Dermis microvascular lymphatic vessel endothelial cell (primary cell): Measurements from ENCODE around the gene IL23A. TPM values are rescaled to one million over a fixed set of nuclear protein-coding genes. Genes with fewer than 3 reads are reported as not detected.

Experiments used
- DNase-seq, 2 donors: peaks; one replicate each; pipeline versions ENCODE4 v3.0.0 to v3.0.0-alpha.2; 2010; ENCODE audit warnings: low read depth in 2 of 2
- total RNA-seq: library from RNA; depleted of rRNA; stranded (reverse); fragments of >200 nt; gene quantifications from 2 replicates; pipeline ENCODE4 v1.2.1, GENCODE V29; 2014

IL23A gene
- total RNA-seq, 1 donor from 2014 or later: 0.13 TPM

DNA sequence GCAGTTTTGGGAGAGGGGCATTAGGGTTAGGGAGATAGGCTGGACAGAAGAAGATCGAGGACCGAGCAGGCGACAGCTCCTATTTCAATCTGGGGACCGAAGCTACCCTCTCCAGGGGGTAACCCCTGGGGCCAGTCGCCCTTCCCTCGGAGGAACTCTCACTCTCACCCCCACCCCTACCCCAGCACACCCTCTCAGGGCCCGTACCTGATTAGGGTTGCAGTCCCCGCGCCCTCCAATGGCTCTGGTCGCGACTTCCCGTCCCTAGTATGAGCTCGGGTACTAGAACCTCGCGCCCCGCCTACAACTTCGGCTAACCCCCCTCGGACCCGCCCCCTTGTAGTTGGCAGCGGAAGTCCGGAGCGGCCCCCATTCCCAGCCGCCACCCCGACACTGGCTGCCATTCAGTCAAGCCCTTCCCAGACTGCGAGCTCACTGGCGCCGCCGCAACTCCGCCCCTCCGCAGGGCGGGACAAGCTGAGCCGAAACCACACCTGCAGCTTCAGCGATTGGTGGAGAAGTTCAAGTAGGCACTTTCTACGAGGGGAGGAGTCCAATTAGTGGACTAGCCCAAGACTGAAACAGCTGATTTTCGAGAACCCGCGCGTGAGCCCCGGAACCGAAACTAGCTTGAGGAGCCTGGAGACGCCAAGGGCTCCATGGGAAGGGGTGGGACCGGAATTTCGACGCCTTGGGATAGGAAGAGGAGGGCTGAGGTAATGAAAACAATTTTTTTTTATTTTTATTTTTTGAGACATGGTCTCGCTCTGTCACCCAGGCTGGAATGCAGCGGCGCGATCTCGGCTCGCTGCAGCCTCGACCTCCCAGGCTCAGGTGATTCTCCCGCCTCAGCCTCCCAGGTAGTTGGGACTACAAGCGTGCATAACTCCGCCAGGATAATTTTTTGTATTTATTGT, 21.4 kb downstream of the IL23A start, which contains the start of gene STAT2:
STAT2 (minus strand) TSS at position 257 of the 917 bp plus-strand sequence. CDS start 3,536 bp downstream, outside the sequence.
- peak; percentile 94 to 99 for DNase-seq

DNA sequence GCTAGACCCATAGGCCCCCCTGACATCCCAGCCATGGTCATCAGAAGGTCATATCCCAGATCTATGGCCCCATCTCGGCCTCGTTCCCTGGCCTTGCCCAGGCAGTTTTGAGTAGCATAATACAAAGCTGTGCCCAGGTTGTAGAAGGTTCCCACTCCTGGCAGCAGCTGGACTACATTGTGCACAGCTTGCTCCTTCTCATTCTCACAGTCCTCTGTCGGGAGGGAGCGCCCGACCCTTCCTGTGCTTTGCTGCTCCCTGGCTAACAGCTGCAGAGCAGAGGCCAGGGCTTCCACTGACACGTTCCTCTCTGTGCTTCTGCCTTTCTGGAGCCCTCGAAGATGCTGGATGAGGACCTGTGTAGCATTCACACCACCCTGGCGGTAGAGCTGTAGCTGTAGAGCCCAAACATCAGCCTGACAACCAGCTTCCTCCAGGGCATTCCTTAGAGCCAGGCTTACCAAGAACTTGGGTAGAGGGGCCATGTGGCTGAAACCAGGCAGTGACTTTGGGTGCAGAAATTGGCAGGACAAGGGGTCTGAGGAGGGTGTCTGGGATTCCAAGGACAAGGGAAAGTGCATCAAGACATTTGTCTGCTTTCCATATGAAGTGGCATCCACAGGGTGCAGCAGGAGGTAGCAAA, 22.9 kb downstream of the IL23A start:
- no peak for DNase-seq

GRCh38 chr12:56362130-56363059, 23.7 kb downstream of the IL23A start, which contains the start of gene APOF:
Gene APOF, minus strand, starts transcription at chr12:56362857. Its CDS starts 112 bp downstream, at chr12:56362745.
- DNase-seq: no peak

DNA sequence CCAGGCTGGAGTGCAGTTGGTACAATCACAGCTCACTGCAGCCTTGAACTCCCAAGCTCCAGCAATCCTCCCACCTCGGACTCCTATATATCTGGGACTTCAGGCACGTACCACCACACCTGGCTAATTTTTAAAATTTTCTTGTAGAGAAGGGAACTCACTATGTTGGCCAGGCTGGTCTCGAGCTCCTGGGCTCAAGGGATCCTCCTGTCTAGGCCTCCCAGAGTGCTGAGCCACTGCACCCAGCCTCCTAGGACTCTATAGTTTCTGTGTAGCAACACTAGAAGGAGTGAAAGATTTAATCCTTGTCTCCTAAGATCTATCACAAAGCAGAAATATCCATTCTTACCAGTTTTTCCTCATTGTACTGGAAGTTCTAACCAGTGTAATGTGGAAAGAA, 28.3 kb downstream of the IL23A start:
- DNase-seq: no peak

DNA sequence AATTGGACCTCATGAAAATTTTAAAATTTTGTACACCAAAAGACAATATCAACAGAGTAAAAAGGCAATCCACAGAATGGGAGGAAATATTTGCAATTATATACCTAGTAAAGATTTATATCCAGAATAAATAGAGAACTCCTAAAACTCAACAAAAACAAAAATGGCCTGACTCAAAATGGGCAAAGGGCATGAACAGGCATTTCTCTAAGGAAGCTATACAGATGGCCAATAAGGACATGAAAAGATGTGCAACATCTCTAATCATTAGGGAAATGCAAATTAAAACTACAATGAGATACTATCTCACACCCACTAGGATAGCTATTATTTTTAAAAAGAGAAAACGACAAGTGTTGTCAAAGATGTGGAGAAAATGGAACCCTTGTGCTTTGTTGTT, 34.8 kb downstream of the IL23A start:
- no peak for DNase-seq

- DNase-seq: peak; percentile 43 to 48
Observed at GRCh38 chr12:56374726-56375597, 36.3 kb downstream of the IL23A start.

GRCh38 chr12:56375598-56376434, 37.1 kb downstream of the IL23A start:
- DNase-seq: no peak

DNA sequence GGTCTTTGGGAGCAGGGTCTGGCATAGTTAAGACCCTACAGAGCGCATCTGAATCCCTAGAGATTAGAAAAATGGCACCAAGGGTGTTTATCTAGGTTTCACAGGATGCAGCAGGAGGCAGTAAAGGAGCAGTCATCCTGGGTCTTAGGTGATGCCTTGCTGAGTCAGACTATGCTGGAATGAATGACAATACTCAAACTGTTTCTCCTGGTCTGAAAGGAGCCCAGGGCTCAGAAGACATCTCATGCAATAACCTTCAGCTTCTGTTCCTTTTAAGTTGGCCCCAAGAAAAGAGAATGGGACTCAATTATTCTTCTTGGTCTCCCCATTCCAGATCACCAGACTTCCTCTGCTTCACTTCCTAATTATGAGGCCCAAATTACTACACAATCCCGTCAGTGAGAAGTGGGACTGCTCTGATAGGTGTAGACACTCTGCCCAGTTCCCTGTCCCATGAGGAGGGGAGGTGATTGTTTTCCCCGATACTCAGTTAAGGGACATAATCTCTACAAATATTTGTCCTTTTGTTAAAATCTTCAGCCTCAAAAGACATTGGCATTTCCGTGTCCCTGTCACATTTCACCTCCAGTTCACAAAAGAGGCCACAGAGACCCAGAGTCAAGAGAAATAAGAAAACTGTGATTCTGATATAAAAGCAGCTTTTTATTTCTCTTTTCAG, 38.8 kb downstream of the IL23A start:
- DNase-seq: peak in 1 of 2 donors; percentile 33

DNA sequence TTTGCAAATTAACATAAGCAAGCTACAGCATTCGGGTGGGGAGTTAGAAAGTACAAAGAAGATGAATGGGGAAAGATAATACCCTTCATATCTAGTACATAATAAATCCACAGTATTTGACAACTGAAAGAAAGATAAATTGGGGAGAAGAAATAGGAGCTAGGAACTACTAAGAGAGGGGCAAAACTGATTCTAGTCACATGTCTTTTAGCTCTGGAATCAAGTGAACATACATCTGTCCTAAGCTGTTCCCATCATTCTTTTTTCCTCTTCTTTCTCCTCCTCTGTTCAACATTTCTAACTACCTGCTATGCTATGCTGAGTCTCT, 39.3 kb downstream of the IL23A start:
- DNase-seq: no peak

GRCh38 chr12:56382611-56383010, 43.9 kb downstream of the IL23A start:
- no peak for DNase-seq

DNA sequence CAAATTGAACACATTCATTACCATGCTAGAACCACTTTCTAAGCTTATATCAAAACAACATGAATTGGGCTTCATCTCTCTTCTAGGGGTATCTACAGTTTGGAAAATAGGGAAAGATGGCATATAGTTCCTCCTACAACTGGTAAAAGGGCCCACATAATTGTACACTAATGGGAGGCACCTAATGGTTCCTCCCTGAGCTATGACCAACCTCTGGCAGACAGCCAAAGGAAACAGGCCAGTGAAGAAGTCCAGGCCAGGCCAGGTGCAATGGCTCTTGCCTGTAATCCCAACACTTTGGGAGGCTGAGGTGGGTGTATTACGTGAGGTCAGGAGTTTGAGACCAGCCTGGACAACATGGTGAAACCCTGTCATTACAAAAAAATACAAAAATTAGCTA, 47.2 kb downstream of the IL23A start:
- DNase-seq: peak in 1 of 2 donors; percentile 19

DNA sequence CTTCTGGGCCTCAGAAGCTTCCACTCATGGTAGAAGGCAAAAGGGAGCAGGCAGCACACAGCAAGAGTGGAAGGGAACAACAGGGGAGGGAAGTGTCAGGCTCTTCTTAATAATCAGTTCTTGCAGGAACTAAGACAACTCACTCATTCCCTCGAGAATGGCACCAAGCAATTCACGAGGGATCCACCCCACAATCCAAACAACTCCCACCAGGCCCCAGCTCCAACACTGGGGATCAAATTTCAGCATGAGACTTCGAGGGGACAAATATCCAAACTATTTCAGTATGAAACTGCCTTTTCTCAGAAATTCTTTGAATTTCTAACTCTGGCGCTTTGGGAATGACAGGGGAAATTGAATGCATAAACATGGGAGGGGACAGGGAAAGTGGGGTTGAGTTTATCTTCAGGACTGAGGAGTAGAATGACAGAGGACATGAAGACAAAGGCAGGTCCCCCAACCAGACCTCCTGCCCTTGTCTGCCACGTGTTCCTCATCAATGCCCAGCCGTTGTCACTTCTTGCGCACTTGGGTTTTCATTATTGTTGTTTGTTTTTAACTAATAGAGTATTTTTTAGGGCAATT, 48.6 kb downstream of the IL23A start:
- no peak for DNase-seq

DNA sequence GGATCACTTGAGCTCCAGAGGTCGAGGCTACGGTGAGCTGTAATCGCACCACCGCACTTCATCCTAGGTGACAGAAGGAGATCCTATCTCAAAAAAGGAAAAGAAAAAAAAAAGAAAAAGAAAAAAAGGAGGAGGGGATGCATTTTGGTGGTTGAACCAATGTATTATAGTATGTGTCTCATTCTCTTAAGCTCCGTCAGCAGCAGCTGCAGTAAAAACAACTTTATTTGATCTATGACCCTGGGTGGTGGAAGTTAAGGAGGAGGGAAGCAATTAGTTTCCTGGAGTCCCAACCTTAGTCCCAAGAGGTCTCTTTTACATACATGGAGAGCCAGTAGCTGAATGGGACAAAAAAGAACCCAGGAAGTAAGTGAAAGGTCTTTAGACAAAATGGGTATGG, 50.7 kb downstream of the IL23A start:
- DNase-seq: no peak

Other genes with a start within 250 kb of the IL23A start
- 91.8 and 130 TPM in 2 replicates for gene PA2G4, start 234.3 kb upstream of the IL23A start, total RNA-seq
- 2,319 and 2,425 TPM in 2 replicates for gene RPL41, start 222.3 kb upstream of the IL23A start, total RNA-seq
- gene ZC3H10, start 220.6 kb upstream of the IL23A start, total RNA-seq: 2.7 and 3.3 TPM in 2 replicates
- gene ESYT1, start 210.6 kb upstream of the IL23A start, total RNA-seq: 320 and 356 TPM in 2 replicates
- gene MYL6B, start 186.3 kb upstream of the IL23A start, total RNA-seq: 60.3 and 87.9 TPM in 2 replicates
- gene MYL6, start 180.5 kb upstream of the IL23A start, total RNA-seq: 2,234 and 2,594 TPM in 2 replicates
- 32.6 and 43.2 TPM in 2 replicates for gene SMARCC2, start 149.4 kb upstream of the IL23A start, total RNA-seq
- 61.4 and 90.8 TPM in 2 replicates for gene RNF41, start 117.0 kb upstream of the IL23A start, total RNA-seq
- 21.6 and 22.5 TPM in 2 replicates for gene NABP2, start 114.5 kb upstream of the IL23A start, total RNA-seq
- gene SLC39A5, start 108.8 kb upstream of the IL23A start, total RNA-seq: not detected in 2 replicates
- 10.1 and 17.1 TPM in 2 replicates for gene ANKRD52, start 80.5 kb upstream of the IL23A start, total RNA-seq
- gene COQ10A, start 71.9 kb upstream of the IL23A start, total RNA-seq: 6.0 and 10.0 TPM in 2 replicates
- 119 and 132 TPM in 2 replicates for gene CS, start 38.6 kb upstream of the IL23A start, total RNA-seq
- gene CNPY2, start 22.9 kb upstream of the IL23A start, total RNA-seq: 61.0 and 73.5 TPM in 2 replicates
- gene PAN2, start 4.9 kb upstream of the IL23A start, total RNA-seq: 6.7 and 9.6 TPM in 2 replicates
- gene STAT2, start 21.2 kb downstream of the IL23A start, total RNA-seq: 44.3 and 63.1 TPM in 2 replicates
- not detected in 2 replicates for gene APOF, start 24.0 kb downstream of the IL23A start, total RNA-seq
- 10.5 and 11.7 TPM in 2 replicates for gene TIMELESS, start 110.5 kb downstream of the IL23A start, total RNA-seq
- 0.26 and 0.51 TPM in 2 replicates for gene MIP, start 115.8 kb downstream of the IL23A start, total RNA-seq
- gene SPRYD4, start 129.7 kb downstream of the IL23A start, total RNA-seq: 1.4 and 2.1 TPM in 2 replicates
- 0.13 TPM in 2 replicates for gene GLS2, start 149.3 kb downstream of the IL23A start, total RNA-seq
- gene RBMS2, start 182.9 kb downstream of the IL23A start, total RNA-seq: 43.6 and 52.4 TPM in 2 replicates